Mammary epithelial cell (primary cell): ENCODE data around the gene NPY.

Experiments used
- EZH2 ChIP-seq: IDR thresholded peaks from 2 replicates; pipeline ENCODE4 v1.6.1; 2012; ENCODE audit warnings: low read length, inconsistent platforms, borderline replicate concordance
- TF ChIP-seq, protein P1 (sequence below), 2 donors: IDR thresholded peaks in 1 of 2; conservative IDR thresholded peaks in 1 of 2; 2 replicates each; pipeline ENCODE4 v1.5.1; 2011 to 2012; ENCODE audit warnings: inconsistent platforms in 2 of 2, low read length in 2 of 2, mild to moderate bottlenecking in 2 of 2, control low read depth in 1 of 2, low read depth in 1 of 2; ENCODE audit not compliant: insufficient read depth in 1 of 2; ENCODE audit errors: extremely low read depth in 1 of 2

DNA sequence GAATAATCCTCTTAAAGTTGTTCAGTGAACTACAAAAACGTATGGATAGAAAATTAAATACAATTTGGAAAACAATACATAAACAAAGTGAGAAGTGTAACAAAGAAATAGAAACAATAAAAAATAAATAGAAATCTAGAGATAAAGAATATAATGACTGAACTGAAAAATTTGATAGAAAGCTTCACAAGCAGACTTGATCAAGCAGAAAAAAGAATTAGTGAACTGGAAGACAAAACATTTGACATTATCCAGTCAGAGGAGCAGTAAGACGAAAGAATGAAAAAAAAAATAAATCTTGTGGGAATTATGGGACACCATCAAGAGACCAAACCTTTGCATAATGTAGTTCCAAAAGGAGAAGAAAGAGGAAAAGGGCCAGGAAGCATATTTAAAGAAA, 32.4 kb upstream of the NPY start:
- TF ChIP-seq, protein P1, sequence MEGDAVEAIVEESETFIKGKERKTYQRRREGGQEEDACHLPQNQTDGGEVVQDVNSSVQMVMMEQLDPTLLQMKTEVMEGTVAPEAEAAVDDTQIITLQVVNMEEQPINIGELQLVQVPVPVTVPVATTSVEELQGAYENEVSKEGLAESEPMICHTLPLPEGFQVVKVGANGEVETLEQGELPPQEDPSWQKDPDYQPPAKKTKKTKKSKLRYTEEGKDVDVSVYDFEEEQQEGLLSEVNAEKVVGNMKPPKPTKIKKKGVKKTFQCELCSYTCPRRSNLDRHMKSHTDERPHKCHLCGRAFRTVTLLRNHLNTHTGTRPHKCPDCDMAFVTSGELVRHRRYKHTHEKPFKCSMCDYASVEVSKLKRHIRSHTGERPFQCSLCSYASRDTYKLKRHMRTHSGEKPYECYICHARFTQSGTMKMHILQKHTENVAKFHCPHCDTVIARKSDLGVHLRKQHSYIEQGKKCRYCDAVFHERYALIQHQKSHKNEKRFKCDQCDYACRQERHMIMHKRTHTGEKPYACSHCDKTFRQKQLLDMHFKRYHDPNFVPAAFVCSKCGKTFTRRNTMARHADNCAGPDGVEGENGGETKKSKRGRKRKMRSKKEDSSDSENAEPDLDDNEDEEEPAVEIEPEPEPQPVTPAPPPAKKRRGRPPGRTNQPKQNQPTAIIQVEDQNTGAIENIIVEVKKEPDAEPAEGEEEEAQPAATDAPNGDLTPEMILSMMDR (conservative IDR thresholded peaks at IDR 0.05 in 1 of 2, IDR thresholded peaks at IDR 0.05 in 1 of 2; ENCODE audit: extremely low read depth in 1 of 2, insufficient read depth in 1 of 2, low read depth in 1 of 2, low read length in 2 of 2): no peak
- no peak for TF ChIP-seq EZH2
